SIG-M5 treated with dmso at 0.1 percent for 504 hours (cell line): ENCODE measurements around the gene PALM3.
"Not testable (repeated sequence)": the region's sequence is repeated elsewhere in the genome, so short reads cannot be mapped to it uniquely, and the experiment has no call there.

Experiments used
- DNase-seq: peaks from one replicate; lab custom pipeline; 2025; ENCODE audit not compliant: unreplicated experiment; lab: John Stamatoyannopoulos, UW

The PALM3 gene

GRCh38 chr19:14059652-14060155 is 2.2 kb downstream of the PALM3 start:
- no peak for DNase-seq

GRCh38 chr19:14059093-14059480 is 2.8 kb downstream of the PALM3 start:
- no peak for DNase-seq

GRCh38 chr19:14058182-14059092 is 3.4 kb downstream of the PALM3 start:
- DNase-seq: no peak

GRCh38 chr19:14056741-14057356 is 5.0 kb downstream of the PALM3 start:
- no peak for DNase-seq

- no peak for DNase-seq
Measured at GRCh38 chr19:14056069-14056666, 5.7 kb downstream of the PALM3 start.

- DNase-seq: no peak
Measured at GRCh38 chr19:14055396-14055795, 6.5 kb downstream of the PALM3 start.

GRCh38 chr19:14054721-14055120 is 7.2 kb downstream of the PALM3 start:
- no peak for DNase-seq

GRCh38 chr19:14054099-14054498 is 7.8 kb downstream of the PALM3 start:
- DNase-seq: no peak

- DNase-seq: no peak
Measured at GRCh38 chr19:14053500-14053899, 8.4 kb downstream of the PALM3 start.

GRCh38 chr19:14053032-14053431 is 8.8 kb downstream of the PALM3 start:
- DNase-seq: no peak

GRCh38 chr19:14052470-14052869 is 9.4 kb downstream of the PALM3 start:
- DNase-seq: no peak

GRCh38 chr19:14051980-14052379 is 9.9 kb downstream of the PALM3 start:
- no peak for DNase-seq

- not testable (repeated sequence) for DNase-seq
Measured at GRCh38 chr19:14050961-14051360, 10.9 kb downstream of the PALM3 start.

- no peak for DNase-seq
Measured at GRCh38 chr19:14050512-14050911, 11.4 kb downstream of the PALM3 start.

GRCh38 chr19:14048443-14049153 is 13.3 kb downstream of the PALM3 start:
- peak; percentile 46 for DNase-seq

GRCh38 chr19:14047866-14048265 is 14.0 kb downstream of the PALM3 start:
- not testable (repeated sequence) for DNase-seq

- peak; percentile 40 for DNase-seq
Measured at GRCh38 chr19:14042659-14043608, 18.9 kb downstream of the PALM3 start.

- DNase-seq: no peak
Measured at GRCh38 chr19:14039181-14039580, 22.7 kb downstream of the PALM3 start.

GRCh38 chr19:14035706-14036105 is 26.2 kb downstream of the PALM3 start:
- no peak for DNase-seq

GRCh38 chr19:14035159-14035558 is 26.7 kb downstream of the PALM3 start:
- DNase-seq: not testable (repeated sequence)
